Coronary artery (tissue), 2 donors: Measurements from ENCODE around the gene CIBAR2.
A peak's percentile ranks its signal among the peaks of the same experiment; 100 is the strongest.

ENCODE experiments used
- DNase-seq: peaks from one replicate; pipeline ENCODE4 v3.0.0-alpha.2; 2017; ENCODE audit warnings: low spot score
- H3K27ac ChIP-seq, 2 donors: fragments of 200-600 bp; sonication (generic); one replicate each; pipeline ENCODE4 v1.5.1; 2016 to 2019
- H3K4me3 ChIP-seq: fragments of 200-600 bp; sonication (generic); 2 replicates; pipeline ENCODE4 v1.5.1; 2016; ENCODE audit warnings: mild to moderate bottlenecking, moderate library complexity
- TF ChIP-seq, protein P1 (sequence below): fragments of 200-600 bp; sonication (generic); IDR thresholded peaks from one replicate; pipeline ENCODE4 v1.5.1; 2019; ENCODE audit warnings: antibody characterized with exemption

CIBAR2 gene

DNA sequence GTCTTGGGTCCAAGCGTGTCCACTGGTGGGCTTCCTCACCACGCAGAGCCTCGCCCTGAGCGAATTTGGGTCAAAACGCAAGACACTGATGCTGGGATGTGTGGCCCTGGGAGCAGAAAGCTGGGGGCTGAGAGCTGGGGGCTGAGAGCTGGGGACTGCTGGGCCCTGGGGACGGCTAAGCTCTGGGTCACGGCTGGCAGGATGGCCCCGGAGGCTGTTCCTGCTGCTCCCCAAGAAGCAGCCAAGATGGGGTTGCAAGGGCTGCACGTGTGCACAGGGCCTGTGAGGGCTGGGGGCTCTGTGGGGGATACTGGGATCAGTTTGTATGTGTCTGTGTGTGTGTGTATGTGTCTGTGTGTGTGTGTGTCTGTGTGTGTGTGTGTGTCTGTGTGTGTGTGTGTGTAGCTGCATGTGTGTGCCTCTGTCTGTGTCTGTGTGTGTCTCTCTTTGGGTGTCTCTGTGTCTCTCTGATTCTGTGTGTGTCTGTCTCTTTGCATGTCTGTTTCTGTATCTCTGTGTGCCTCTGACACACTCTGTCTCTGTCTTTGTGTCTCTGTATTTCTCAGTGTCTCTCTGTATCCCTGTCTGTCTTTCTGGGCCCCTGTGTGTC, 38.2 kb upstream of the CIBAR2 start:
- Histone ChIP-seq H3K4me3 (no peak overlapping the region), H3K27ac (no peak overlapping the region)
- TF ChIP-seq, protein P1, sequence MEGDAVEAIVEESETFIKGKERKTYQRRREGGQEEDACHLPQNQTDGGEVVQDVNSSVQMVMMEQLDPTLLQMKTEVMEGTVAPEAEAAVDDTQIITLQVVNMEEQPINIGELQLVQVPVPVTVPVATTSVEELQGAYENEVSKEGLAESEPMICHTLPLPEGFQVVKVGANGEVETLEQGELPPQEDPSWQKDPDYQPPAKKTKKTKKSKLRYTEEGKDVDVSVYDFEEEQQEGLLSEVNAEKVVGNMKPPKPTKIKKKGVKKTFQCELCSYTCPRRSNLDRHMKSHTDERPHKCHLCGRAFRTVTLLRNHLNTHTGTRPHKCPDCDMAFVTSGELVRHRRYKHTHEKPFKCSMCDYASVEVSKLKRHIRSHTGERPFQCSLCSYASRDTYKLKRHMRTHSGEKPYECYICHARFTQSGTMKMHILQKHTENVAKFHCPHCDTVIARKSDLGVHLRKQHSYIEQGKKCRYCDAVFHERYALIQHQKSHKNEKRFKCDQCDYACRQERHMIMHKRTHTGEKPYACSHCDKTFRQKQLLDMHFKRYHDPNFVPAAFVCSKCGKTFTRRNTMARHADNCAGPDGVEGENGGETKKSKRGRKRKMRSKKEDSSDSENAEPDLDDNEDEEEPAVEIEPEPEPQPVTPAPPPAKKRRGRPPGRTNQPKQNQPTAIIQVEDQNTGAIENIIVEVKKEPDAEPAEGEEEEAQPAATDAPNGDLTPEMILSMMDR = no peak
- DNase-seq = no peak

DNA sequence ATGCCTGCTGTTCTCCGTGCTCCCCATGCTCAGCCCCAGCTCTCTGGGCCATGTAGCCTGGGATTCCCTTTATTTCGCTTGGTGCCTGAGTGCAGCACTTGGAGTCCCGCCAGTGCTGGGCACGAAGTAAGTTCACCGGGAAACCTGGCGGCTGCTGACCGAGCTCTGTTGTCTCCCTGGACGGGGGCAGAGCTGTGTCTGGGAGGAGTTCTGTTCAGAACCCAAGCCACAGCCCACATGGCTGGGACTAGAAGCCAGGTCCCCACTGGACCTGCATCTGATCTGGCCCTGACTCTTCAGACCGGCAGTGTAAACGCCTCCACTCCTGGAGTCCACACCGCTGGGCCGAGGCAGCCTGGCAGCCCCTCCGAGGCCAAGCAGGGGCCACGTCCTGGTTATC, 37.5 kb upstream of the CIBAR2 start:
- Histone ChIP-seq H3K4me3 (no peak overlapping the region), H3K27ac (no peak overlapping the region)
- TF ChIP-seq, protein P1 = no peak
- peak; percentile 83 for DNase-seq

DNA sequence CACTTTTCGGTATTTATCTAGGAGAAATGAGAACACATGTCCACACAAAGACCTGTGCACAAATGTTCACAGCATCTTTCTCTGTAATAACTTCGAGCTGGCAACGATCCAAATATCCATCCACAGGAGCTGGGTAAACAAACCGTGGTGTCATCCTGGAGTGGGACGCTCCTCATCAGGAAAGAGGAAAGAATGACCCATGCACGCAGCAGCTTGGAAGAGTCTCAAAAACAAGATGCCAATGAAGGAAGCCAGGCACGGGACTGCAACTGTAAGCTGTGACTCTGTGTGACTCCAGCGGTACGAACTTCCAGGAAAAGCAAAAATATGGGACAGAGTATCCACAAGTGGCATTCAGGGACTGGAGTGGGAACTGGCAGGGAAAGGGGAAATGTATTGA, 36.7 kb upstream of the CIBAR2 start:
- TF ChIP-seq, protein P1 = no peak
- no peak overlapping the region for H3K27ac ChIP-seq
- H3K4me3 ChIP-seq = no peak overlapping the region
- DNase-seq = no peak

DNA sequence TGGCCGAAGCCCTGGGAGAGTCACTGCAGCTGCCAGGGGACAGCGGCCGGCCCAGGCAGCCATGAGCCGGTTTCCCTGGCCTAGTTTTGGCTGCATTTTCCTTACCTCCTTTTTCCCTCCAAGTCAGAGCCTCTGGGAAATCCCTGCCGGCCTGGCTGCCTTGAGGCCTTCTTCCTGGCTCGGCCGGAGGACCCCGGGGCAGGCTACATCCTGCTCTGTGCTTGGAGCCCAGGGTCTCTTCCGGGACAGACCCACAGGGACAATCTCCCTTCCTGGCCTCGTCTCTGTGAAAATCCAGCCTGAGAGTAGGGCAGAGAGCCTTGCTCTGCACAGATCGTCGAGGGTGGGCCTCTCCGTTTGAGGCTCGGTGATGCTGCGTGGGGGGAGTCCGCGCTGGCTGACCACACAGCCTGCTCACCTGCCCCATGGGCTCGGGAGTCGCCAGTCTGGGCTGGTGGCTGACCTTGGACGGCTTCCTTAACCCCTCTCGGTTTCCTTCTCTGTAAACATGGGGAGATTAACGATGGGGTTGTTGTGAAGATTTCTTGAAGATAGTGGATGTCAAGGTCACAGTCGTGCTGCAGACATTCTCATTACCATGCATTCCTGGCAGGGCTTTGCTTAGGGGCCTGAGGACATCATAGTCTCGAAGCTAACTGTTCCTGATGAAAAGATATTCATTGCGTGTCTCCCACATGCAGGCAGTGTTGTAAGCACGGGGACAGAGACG, 34.8 kb upstream of the CIBAR2 start:
- no peak overlapping the region for H3K4me3 ChIP-seq
- H3K27ac ChIP-seq = peak overlapping the region in 1 of 2 donors; percentile 35
- TF ChIP-seq, protein P1 = no peak
- no peak for DNase-seq

DNA sequence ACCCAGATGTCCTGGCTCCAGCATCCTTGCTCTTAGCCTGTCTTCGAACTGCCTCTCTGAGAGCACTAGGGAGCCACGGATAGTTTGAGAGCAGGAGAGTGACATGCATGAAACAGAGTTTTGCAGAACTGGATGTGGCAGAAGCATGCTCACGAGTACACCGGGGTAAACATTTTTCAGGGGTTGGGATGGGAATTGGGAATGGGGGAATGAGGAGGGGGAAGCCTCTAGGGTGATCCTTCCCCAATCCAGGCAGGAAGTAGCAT, 34.2 kb upstream of the CIBAR2 start:
- Histone ChIP-seq H3K27ac (peak overlapping the region in 1 of 2 donors; percentile 35), H3K4me3 (no peak overlapping the region)
- no peak for DNase-seq
- TF ChIP-seq, protein P1 = no peak

DNA sequence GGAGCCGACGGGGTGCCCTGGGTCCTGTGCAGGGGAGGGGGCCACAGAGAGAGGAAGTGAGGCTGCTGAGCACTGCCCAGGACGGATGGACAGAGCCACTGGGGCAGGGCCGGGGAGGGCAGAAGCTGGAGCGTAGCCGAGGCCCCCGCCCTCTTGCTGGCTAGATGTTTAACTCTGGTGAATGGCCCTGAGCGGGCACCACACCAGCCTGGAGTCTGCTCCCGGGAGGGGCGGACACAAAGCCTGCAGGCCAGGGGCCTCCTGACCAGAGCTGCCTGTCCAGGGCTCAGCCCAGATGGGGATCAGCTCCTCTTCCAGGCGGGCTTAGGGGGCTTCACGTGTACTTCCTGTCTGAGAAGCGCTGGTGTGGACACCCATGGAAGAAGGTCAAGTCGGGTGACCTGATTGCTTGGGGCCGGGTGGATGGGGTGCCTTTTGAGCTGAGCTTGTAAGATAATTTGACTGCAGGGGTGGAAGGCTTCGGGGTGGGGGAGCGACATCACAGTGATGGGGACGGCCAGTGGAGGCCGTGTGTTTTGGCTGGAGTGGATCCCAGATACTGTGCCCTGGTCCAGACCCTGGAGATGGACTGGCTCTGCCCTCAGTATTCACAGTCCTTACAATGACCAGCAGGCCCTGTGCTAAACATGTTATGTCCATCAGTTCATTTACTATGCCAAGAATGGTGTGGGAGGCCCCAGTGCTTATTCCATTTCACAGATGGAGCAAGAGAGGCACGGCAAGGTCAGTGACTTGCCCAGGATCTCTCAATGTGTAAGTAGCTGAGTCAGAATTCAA, 33.7 kb upstream of the CIBAR2 start:
- TF ChIP-seq, protein P1 = no peak

More for the DNA sequence above, 33.7 kb upstream of the CIBAR2 start:
- DNase-seq = no peak
- H3K27ac ChIP-seq = peak overlapping the region in 1 of 2 donors; percentile 16
- H3K4me3 ChIP-seq = no peak overlapping the region
